SIG-M5 treated with dmso at 0.1 percent for 504 hours (cell line): ENCODE results near the gene SMG1.
"Not testable (repeated sequence)": the region's sequence is repeated elsewhere in the genome, so short reads cannot be mapped to it uniquely, and the experiment has no call there.

Experiments used
- DNase-seq: peaks from one replicate; lab custom pipeline; 2025; ENCODE audit not compliant: unreplicated experiment; lab: John Stamatoyannopoulos, UW

The SMG1 gene

GRCh38 chr16:18936727-18937340, 10.6 kb upstream of the SMG1 start:
- DNase-seq = no peak

- no peak for DNase-seq
Observed at GRCh38 chr16:18933501-18933900, 7.3 kb upstream of the SMG1 start.

GRCh38 chr16:18932243-18932987, 6.2 kb upstream of the SMG1 start:
- DNase-seq = no peak

GRCh38 chr16:18931756-18932155, 5.5 kb upstream of the SMG1 start:
- DNase-seq = no peak

- DNase-seq = not testable (repeated sequence)
Observed at GRCh38 chr16:18930095-18930494, 3.9 kb upstream of the SMG1 start.

- DNase-seq = not testable (repeated sequence)
Observed at GRCh38 chr16:18928073-18928472, 1.9 kb upstream of the SMG1 start.

GRCh38 chr16:18925215-18925985, 808 bp downstream of the SMG1 start:
- DNase-seq = peak; percentile 46

GRCh38 chr16:18923935-18924334, 2.3 kb downstream of the SMG1 start:
- DNase-seq = not testable (repeated sequence)

- DNase-seq = not testable (repeated sequence)
Observed at GRCh38 chr16:18923124-18923523, 3.1 kb downstream of the SMG1 start.

- DNase-seq = not testable (repeated sequence)
Observed at GRCh38 chr16:18909585-18909984, 16.6 kb downstream of the SMG1 start.

- not testable (repeated sequence) for DNase-seq
Observed at GRCh38 chr16:18908716-18909115, 17.5 kb downstream of the SMG1 start.

GRCh38 chr16:18902778-18903177, 23.4 kb downstream of the SMG1 start:
- not testable (repeated sequence) for DNase-seq

- DNase-seq = not testable (repeated sequence)
Observed at GRCh38 chr16:18902044-18902443, 24.2 kb downstream of the SMG1 start.

- DNase-seq = not testable (repeated sequence)
Observed at GRCh38 chr16:18901194-18901593, 25.0 kb downstream of the SMG1 start.

GRCh38 chr16:18884456-18884855, 41.8 kb downstream of the SMG1 start:
- not testable (repeated sequence) for DNase-seq

- DNase-seq = not testable (repeated sequence)
Observed at GRCh38 chr16:18877734-18878133, 48.5 kb downstream of the SMG1 start.

- DNase-seq = not testable (repeated sequence)
Observed at GRCh38 chr16:18877259-18877658, 48.9 kb downstream of the SMG1 start.

GRCh38 chr16:18876301-18876700, 49.9 kb downstream of the SMG1 start:
- not testable (repeated sequence) for DNase-seq

GRCh38 chr16:18869043-18869771, 57.0 kb downstream of the SMG1 start:
- DNase-seq = not testable (repeated sequence)

GRCh38 chr16:18866277-18866823, 59.9 kb downstream of the SMG1 start:
- not testable (repeated sequence) for DNase-seq

GRCh38 chr16:18862891-18863290, 63.3 kb downstream of the SMG1 start:
- DNase-seq = not testable (repeated sequence)
